ENCODE data around the gene CAMK1.
"Not testable (repeated sequence)": the region's sequence is repeated elsewhere in the genome, so short reads cannot be mapped to it uniquely, and the experiment has no call there.

Gene CAMK1

DNA sequence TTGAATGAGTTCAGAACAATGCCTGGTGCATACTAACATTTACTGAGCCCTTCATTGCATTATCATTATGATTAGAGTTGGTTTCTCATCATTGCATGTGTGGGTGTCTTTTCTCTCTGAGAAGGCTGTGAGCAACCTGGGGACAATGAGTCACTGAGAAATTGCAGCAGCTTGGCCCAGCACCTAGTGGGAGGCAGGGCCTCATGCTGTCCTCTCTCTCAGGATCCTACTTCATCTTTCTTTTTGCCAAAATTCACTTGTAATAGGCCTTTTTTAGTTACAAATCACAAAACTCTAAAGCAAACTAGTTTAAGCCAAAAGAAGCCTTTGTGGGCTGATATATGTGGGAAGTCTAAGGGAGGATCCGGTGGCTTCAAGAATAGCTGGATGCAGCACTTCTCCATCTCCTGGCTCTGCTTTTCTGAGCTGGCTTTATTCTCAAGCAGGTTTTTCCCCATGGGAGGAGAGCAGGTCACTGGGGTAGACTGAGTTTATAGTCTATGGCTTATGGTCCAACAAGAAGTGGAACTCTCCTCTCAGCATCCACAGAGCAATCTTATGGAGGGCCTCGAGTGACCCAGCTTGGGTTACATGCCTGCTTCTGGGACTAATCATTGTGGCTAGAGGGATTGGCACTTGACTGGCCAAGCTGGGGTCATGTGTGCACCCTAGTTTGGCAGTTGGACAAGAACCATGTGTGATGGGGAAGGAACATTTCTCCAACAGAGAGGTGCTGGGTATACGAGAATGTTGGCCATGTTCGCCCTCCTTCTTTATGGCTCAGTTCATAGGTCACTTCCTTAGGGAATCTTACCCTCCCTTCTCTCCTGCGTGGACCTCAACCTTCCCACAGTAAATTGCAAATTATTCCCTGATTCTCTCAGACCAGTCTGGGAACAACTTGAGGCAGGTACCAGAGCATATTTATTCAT is 8.7 kb upstream of the CAMK1 start:
- Histone ChIP-seq H3F3A (ENCODE audit: control insufficient read depth, insufficient read depth) (peaks cover 30% of the 10 kb centered on the region), H3K4me3 (ENCODE audit: low read length) (no peak overlapping the region; the same call in 1 of the 2 replicates), H3K36me3 (ENCODE audit: control insufficient read depth, low read length) (peaks cover 29% of the 10 kb centered on the region), H3K27me3 (ENCODE audit: control insufficient read depth, low read length) (no peaks in the 10 kb centered on the region), H3K4me2 (ENCODE audit: low read length) (peak overlapping the region; percentile 95), H3K9me3 (ENCODE audit: control insufficient read depth, insufficient read depth, low read length) (no peaks in the 10 kb centered on the region), H3K9me2 (replicated peaks; ENCODE audit: control insufficient read depth, low read length) (no peaks in the 10 kb centered on the region), H4K20me1 (ENCODE audit: control insufficient read depth, insufficient read depth, low read depth, low read length) (no peaks in the 10 kb centered on the region), H3K4me1 (ENCODE audit: control insufficient read depth, low read length) (peaks cover 70% of the 10 kb centered on the region), H3K79me2 (ENCODE audit: control insufficient read depth, low read length) (no peaks in the 10 kb centered on the region), H3K27ac (ENCODE audit: low read depth, low read length) (peak overlapping the region; percentile 99)
- TF ChIP-seq, protein P1, sequence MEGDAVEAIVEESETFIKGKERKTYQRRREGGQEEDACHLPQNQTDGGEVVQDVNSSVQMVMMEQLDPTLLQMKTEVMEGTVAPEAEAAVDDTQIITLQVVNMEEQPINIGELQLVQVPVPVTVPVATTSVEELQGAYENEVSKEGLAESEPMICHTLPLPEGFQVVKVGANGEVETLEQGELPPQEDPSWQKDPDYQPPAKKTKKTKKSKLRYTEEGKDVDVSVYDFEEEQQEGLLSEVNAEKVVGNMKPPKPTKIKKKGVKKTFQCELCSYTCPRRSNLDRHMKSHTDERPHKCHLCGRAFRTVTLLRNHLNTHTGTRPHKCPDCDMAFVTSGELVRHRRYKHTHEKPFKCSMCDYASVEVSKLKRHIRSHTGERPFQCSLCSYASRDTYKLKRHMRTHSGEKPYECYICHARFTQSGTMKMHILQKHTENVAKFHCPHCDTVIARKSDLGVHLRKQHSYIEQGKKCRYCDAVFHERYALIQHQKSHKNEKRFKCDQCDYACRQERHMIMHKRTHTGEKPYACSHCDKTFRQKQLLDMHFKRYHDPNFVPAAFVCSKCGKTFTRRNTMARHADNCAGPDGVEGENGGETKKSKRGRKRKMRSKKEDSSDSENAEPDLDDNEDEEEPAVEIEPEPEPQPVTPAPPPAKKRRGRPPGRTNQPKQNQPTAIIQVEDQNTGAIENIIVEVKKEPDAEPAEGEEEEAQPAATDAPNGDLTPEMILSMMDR (IDR thresholded peaks at IDR 0.05; ENCODE audit: low read depth, low read length, poor library complexity, severe bottlenecking): no peak
- no peak for TF ChIP-seq EZH2phosphoT487 (IDR thresholded peaks at IDR 0.05; ENCODE audit: borderline replicate concordance, low read length)

DNA sequence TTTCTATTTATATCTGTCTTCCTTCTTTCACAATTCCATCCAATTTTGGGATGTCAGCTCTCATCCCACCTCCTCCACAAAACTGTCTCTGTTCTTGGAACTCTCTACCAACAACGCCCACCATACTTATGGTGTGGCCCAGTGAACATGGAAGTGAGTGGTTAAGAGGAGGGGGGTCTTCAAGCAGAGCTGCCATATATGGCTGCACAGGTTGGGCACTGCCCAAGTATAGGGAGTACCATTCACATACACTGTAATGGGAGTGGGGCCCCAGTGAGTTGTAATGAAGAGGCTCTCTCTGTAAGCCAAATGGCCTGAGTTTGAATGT is 7.9 kb upstream of the CAMK1 start:
- H3K27me3 ChIP-seq (ENCODE audit: control insufficient read depth, low read length): no peaks in the 10 kb centered on the region
- peaks cover 26% of the 10 kb centered on the region for H3F3A ChIP-seq (ENCODE audit: control insufficient read depth, insufficient read depth)
- no peaks in the 10 kb centered on the region for H3K79me2 ChIP-seq (ENCODE audit: control insufficient read depth, low read length)
- no peak overlapping the region for H3K4me3 ChIP-seq (ENCODE audit: low read length)
- H3K9me2 ChIP-seq (replicated peaks; ENCODE audit: control insufficient read depth, low read length): no peaks in the 10 kb centered on the region
- H3K4me1 ChIP-seq (ENCODE audit: control insufficient read depth, low read length): peaks cover 66% of the 10 kb centered on the region
- TF ChIP-seq, protein P1 (IDR thresholded peaks at IDR 0.05; ENCODE audit: low read depth, low read length, poor library complexity, severe bottlenecking): no peak
- TF ChIP-seq EZH2phosphoT487 (IDR thresholded peaks at IDR 0.05; ENCODE audit: borderline replicate concordance, low read length): no peak
- no peak overlapping the region for H3K27ac ChIP-seq (ENCODE audit: low read depth, low read length)
- peaks cover 27% of the 10 kb centered on the region for H3K36me3 ChIP-seq (ENCODE audit: control insufficient read depth, low read length)
- H3K9me3 ChIP-seq (ENCODE audit: control insufficient read depth, insufficient read depth, low read length): no peaks in the 10 kb centered on the region
- no peaks in the 10 kb centered on the region for H4K20me1 ChIP-seq (ENCODE audit: control insufficient read depth, insufficient read depth, low read depth, low read length)
- H3K4me2 ChIP-seq (ENCODE audit: low read length): no peak overlapping the region

DNA sequence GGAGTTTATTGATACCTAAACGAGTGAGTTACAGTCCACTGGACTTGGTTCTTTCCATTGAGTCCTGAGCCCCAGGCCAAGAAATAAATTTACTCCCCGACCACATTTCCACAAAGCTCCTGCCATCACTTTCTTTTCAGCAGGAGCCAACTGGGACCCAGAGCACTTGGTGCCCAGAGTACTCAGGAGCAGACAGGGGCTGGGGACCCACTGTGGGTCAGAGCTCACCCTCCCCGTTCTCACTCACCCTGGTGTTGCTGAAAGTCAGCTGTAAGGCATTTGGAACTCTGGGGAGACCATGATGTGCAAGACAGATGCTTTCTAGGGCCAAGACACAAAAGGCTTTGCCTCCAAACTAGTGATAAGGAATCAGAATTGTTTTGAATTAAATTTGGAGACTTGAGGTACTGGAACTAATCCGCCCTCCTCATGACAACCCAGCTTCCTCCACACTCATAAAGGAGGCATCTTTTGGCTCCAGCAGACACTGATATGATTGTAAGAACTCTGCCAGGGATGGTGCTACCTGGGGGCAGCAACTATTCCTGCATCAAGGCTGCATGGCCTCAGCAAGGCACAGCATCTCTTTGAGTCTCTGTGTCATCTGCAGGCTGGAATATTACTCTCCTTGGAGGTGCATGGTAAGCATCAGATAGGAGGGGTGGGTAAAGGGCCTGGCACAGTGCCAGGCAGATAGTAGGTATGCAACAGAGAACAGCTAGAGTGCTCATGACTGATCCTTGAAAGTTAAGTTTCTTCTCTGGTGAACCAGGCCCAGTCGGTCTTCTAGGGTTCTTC is 7.3 kb upstream of the CAMK1 start:
- TF ChIP-seq, protein P1 (IDR thresholded peaks at IDR 0.05; ENCODE audit: low read depth, low read length, poor library complexity, severe bottlenecking): no peak
- TF ChIP-seq EZH2phosphoT487 (IDR thresholded peaks at IDR 0.05; ENCODE audit: borderline replicate concordance, low read length): no peak
- no peak overlapping the region for H3K4me3 ChIP-seq (ENCODE audit: low read length)
- H3K27ac ChIP-seq (ENCODE audit: low read depth, low read length): no peak overlapping the region
- H3K4me2 ChIP-seq (ENCODE audit: low read length): no peak overlapping the region
- no peaks in the 10 kb centered on the region for H4K20me1 ChIP-seq (ENCODE audit: control insufficient read depth, insufficient read depth, low read depth, low read length)
- peaks cover 22% of the 10 kb centered on the region for H3F3A ChIP-seq (ENCODE audit: control insufficient read depth, insufficient read depth)
- H3K36me3 ChIP-seq (ENCODE audit: control insufficient read depth, low read length): peaks cover 21% of the 10 kb centered on the region
- H3K4me1 ChIP-seq (ENCODE audit: control insufficient read depth, low read length): peaks cover 61% of the 10 kb centered on the region
- no peaks in the 10 kb centered on the region for H3K79me2 ChIP-seq (ENCODE audit: control insufficient read depth, low read length)
- no peaks in the 10 kb centered on the region for H3K9me3 ChIP-seq (ENCODE audit: control insufficient read depth, insufficient read depth, low read length)
- H3K9me2 ChIP-seq (replicated peaks; ENCODE audit: control insufficient read depth, low read length): no peaks in the 10 kb centered on the region
- H3K27me3 ChIP-seq (ENCODE audit: control insufficient read depth, low read length): no peaks in the 10 kb centered on the region

DNA sequence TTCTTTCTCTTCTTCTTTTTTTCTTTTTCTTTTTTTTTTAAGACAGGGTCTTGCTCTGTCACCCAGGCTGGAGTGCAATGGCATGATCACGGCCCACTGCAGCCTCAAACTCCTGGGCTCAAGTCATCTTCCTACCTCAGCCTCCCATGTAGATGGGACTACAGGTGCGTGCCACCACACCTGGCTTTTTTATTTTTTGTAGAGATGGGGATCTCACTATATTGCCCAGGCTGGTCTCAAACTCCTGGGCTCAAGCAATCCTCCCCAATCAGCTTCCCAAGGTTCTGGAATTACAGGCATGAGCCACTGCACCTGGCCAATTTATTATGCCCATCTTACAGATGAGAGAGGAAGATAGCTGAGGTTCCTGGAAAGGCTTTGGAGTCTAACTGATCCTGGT is 1.3 kb upstream of the CAMK1 start:
- not testable (repeated sequence) for H3K9me3 ChIP-seq (ENCODE audit: control insufficient read depth, insufficient read depth, low read length); H3K9me2 ChIP-seq (replicated peaks; ENCODE audit: control insufficient read depth, low read length); H3K79me2 ChIP-seq (ENCODE audit: control insufficient read depth, low read length); H4K20me1 ChIP-seq (ENCODE audit: control insufficient read depth, insufficient read depth, low read depth, low read length); H3K4me3 ChIP-seq (ENCODE audit: low read length); H3K27ac ChIP-seq (ENCODE audit: low read depth, low read length); H3K36me3 ChIP-seq (ENCODE audit: control insufficient read depth, low read length); H3K4me2 ChIP-seq (ENCODE audit: low read length); H3F3A ChIP-seq (ENCODE audit: control insufficient read depth, insufficient read depth)
- peaks cover 11% of the 10 kb centered on the region for H3K27me3 ChIP-seq (ENCODE audit: control insufficient read depth, low read length)
- peaks cover 27% of the 10 kb centered on the region for H3K4me1 ChIP-seq (ENCODE audit: control insufficient read depth, low read length)
